HepG2 (cell line): ENCODE data around the gene EGFR. TPM values are rescaled to one million over a fixed set of nuclear protein-coding genes. Genes with fewer than 3 reads are reported as not detected.

ENCODE experiments used
- ZHX2 ChIP-seq, 2 experiments: sonication (generic) in 1 of 2; formaldehyde crosslinking in 1 of 2; IDR thresholded peaks; 2 replicates each; pipeline versions ENCODE4 v1.6.1 to v1.9.0; 2014 to 2022; ENCODE audit warnings: antibody characterized with exemption in 1 of 2, borderline replicate concordance in 1 of 2, inconsistent platforms in 1 of 2, low read depth in 1 of 2, missing genetic modification reagents in 1 of 2
- polyA plus RNA-seq, 8 experiments: library from polyadenylated mRNA; depleted of rRNA in 3 of 8; stranded (reverse) in 7 of 8; unstranded in 1 of 8; fragments of >200 nt; fragmentation: Illumina TruSeq in 4 of 8; extraction: Trizol in 4 of 8; gene quantifications; 2 replicates each; pipeline versions ENCODE4 v1.2.1 to v1.2.3, GENCODE V29; 2011 to 2016; ENCODE audit warnings: low read depth in 4 of 8, missing spikeins in 1 of 8, mixed read lengths in 1 of 8; ENCODE audit not compliant: insufficient read depth in 1 of 8
- total RNA-seq, 5 experiments: library from RNA; depleted of rRNA; stranded (reverse); fragments of >200 nt; fragmentation: Illumina TruSeq; extraction: Trizol; gene quantifications; 2 replicates each; pipeline ENCODE4 v1.2.3, GENCODE V29; 2016; ENCODE audit warnings: low read depth in 1 of 5
- TF ChIP-seq, protein P1 (sequence below): sonication (generic); formaldehyde crosslinking; IDR thresholded peaks from 2 replicates; pipeline ENCODE4 v1.4.0; 2020; ENCODE audit warnings: missing genetic modification reagents, borderline replicate concordance

Gene EGFR
- total and polyA plus RNA-seq, 2 of the 13 experiments (the other 11 are each of a cell fraction or from before 2014, with no cell fraction given) = 7.0 to 10.0 TPM

DNA sequence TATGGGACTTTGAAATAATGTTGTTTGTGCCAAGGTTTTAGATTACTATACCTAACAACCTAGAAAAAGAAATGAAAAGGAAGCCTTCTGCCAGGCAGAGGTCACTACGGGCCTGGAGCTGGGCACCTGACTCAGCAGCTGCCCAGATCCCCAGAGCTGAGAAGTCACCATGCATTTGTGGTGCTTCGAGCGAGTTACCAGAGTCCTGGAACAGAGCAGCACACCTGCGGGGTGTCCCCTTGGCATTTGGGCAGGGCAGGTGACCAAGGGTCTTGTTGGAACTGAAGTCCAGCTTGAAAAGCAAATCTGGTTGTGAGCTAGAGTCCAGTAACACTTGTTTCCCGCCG is 25.5 kb downstream of the EGFR start (continued):
- no peak for TF ChIP-seq ZHX2 (IDR thresholded peaks at IDR 0.05; ENCODE audit: low read depth)
- TF ChIP-seq ZHX2 (CRISPR knock-in tag; IDR thresholded peaks at IDR 0.05; ENCODE audit: borderline replicate concordance) = no peak
- TF ChIP-seq, protein P1, sequence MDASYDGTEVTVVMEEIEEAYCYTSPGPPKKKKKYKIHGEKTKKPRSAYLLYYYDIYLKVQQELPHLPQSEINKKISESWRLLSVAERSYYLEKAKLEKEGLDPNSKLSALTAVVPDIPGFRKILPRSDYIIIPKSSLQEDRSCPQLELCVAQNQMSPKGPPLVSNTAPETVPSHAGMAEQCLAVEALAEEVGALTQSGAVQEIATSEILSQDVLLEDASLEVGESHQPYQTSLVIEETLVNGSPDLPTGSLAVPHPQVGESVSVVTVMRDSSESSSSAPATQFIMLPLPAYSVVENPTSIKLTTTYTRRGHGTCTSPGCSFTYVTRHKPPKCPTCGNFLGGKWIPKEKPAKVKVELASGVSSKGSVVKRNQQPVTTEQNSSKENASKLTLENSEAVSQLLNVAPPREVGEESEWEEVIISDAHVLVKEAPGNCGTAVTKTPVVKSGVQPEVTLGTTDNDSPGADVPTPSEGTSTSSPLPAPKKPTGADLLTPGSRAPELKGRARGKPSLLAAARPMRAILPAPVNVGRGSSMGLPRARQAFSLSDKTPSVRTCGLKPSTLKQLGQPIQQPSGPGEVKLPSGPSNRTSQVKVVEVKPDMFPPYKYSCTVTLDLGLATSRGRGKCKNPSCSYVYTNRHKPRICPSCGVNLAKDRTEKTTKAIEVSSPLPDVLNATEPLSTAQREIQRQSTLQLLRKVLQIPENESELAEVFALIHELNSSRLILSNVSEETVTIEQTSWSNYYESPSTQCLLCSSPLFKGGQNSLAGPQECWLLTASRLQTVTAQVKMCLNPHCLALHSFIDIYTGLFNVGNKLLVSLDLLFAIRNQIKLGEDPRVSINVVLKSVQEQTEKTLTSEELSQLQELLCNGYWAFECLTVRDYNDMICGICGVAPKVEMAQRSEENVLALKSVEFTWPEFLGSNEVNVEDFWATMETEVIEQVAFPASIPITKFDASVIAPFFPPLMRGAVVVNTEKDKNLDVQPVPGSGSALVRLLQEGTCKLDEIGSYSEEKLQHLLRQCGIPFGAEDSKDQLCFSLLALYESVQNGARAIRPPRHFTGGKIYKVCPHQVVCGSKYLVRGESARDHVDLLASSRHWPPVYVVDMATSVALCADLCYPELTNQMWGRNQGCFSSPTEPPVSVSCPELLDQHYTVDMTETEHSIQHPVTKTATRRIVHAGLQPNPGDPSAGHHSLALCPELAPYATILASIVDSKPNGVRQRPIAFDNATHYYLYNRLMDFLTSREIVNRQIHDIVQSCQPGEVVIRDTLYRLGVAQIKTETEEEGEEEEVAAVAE (CRISPR knock-in tag) = no peak
